GM12865 (cell line): ENCODE results near the gene EPB41.

ENCODE experiments used
- DNase-seq: peaks from one replicate; pipeline ENCODE4 v3.0.0; 2010; ENCODE audit warnings: low read depth
- H3K4me3 ChIP-seq: 2 replicates; pipeline ENCODE4 v1.5.1; 2011; ENCODE audit warnings: mild to moderate bottlenecking, low read depth, low read length, control low read depth
- TF ChIP-seq, protein P1 (sequence below): IDR thresholded peaks from 2 replicates; pipeline ENCODE4 v1.5.1; 2011; ENCODE audit warnings: low read length, control low read depth, low read depth, inconsistent platforms; ENCODE audit not compliant: insufficient read depth; ENCODE audit errors: missing control alignments

EPB41 gene

DNA sequence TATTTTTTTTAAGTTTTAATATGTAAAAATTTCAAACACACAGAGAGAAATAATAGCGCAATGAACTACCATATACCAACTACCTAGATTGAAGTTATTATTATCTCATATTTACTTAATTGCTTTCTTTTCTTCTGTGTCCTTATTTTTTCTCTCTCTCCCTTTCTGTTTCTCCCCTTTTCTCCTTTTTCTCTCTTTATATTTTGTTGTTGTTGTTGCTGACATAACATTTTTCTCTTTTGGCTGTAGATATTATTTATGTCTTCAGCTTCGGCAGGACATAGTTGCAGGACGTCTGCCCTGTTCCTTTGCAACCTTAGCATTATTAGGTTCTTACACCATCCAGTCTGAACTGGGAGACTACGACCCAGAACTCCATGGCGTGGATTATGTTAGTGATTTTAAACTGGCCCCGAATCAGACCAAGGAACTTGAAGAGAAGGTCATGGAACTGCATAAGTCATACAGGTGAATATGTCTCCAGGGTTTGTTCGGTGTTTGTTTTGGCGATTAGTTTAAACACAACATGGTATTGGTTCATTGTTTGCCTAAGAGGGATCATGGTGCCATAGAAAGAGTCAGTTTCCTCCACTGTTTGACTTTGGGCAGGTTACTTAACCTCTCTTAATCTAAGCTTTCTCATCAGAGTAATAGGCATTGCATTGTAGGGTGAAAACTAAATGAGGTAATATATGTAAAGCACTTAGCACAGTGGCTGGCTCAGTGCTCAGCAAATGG lies 103.8 kb downstream of the EPB41 start:
- no peak for DNase-seq
- H3K4me3 ChIP-seq, result no peak overlapping the region
- TF ChIP-seq, protein P1, sequence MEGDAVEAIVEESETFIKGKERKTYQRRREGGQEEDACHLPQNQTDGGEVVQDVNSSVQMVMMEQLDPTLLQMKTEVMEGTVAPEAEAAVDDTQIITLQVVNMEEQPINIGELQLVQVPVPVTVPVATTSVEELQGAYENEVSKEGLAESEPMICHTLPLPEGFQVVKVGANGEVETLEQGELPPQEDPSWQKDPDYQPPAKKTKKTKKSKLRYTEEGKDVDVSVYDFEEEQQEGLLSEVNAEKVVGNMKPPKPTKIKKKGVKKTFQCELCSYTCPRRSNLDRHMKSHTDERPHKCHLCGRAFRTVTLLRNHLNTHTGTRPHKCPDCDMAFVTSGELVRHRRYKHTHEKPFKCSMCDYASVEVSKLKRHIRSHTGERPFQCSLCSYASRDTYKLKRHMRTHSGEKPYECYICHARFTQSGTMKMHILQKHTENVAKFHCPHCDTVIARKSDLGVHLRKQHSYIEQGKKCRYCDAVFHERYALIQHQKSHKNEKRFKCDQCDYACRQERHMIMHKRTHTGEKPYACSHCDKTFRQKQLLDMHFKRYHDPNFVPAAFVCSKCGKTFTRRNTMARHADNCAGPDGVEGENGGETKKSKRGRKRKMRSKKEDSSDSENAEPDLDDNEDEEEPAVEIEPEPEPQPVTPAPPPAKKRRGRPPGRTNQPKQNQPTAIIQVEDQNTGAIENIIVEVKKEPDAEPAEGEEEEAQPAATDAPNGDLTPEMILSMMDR, result no peak

GRCh38 chr1:29022620-29023019 lies 108.3 kb downstream of the EPB41 start:
- DNase-seq, result no peak
- no peak overlapping the region for H3K4me3 ChIP-seq
- TF ChIP-seq, protein P1, result no peak

- no peak overlapping the region for H3K4me3 ChIP-seq
- TF ChIP-seq, protein P1, result no peak
- DNase-seq, result no peak
Observed at GRCh38 chr1:29029667-29030066, 115.3 kb downstream of the EPB41 start.

- DNase-seq, result no peak
- no peak overlapping the region for H3K4me3 ChIP-seq
- TF ChIP-seq, protein P1, result no peak
Observed at GRCh38 chr1:29032841-29033240, 118.5 kb downstream of the EPB41 start.

DNA sequence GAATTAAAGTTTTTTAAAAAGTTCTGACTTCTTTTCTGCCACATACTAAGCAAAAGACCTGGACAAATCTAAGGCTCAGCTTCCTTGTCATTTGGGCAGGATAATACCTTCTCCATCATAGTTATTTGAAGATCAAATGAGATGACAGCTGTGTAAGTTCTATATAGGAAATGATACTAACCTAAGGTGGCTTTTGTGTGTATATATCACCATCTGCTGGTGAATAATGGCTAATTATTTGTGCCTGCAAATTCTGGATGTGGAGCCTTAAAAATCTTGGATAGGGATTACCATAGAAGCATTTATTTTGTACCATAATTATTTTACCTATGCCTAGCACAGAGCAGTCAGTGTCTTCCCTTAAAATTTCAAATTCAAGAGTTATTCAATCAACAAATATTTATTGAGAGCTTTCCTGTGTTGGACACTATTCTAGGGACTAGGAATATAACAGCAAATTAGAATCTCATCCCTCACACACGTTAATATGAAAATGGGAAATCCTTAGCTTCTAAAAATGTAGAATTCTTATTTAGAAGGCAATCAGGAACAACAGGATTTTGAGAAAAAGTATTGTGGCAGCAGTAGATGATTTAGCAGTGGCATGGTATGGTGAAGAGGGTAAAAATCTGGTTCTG lies 119.6 kb downstream of the EPB41 start:
- peak; percentile 45 for DNase-seq
- TF ChIP-seq, protein P1, result peak; percentile 29
- no peak overlapping the region for H3K4me3 ChIP-seq

DNA sequence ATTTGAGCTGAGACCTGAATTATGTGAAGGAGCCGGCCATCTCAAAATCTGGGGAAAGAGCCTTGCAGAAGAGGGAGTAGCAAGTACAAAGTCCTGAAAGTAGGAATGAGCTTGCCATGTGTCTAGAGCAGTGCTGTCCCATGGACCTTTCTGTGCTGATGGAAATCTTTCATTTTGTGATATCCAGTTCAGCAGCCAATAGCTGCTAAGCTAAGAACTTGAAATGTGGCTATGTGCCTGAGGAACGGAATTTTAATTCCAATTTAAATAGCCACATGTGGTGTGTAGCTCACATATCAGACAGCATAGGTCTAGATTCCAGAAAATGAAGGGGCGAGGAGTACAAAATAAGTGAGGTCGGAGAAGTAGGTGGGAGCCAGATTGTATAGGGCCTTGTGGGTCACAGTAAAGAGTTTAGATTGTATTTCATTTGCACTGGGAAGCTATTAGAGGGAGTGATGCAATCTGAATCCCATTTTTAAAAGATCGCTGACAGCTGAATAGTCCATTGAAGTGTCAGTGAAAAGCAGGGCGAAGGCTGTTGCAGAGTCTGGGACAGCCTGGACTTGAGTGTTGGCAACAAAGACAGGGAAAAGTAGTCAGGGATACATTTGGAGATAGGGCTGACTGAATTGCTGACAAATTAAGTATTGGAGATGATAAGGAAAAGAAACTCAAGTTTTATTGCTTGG lies 129.1 kb downstream of the EPB41 start:
- no peak overlapping the region for H3K4me3 ChIP-seq
- DNase-seq, result no peak
- TF ChIP-seq, protein P1, result no peak
